ENCODE data around the gene FHOD3.

DNA sequence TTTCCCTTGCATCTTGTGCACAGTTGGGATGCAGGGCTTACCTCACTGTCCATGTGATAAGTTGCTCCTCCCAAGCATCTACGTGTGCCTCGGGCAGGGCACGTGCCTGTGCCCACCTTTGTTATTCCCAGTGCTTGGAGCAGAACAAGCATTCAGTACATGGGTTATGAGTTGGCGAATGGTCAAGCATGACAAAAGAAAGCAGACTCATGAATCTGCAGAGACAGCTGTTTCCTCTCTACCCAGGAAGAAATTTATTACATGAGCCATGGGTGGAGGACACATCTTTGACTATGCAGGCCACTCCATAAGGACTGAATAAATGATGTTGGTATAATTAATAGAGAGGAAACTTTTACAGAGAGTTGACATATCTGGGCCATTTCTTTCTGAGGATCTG lies 403.4 kb downstream of the FHOD3 start:
- TF ChIP-seq, protein P1, sequence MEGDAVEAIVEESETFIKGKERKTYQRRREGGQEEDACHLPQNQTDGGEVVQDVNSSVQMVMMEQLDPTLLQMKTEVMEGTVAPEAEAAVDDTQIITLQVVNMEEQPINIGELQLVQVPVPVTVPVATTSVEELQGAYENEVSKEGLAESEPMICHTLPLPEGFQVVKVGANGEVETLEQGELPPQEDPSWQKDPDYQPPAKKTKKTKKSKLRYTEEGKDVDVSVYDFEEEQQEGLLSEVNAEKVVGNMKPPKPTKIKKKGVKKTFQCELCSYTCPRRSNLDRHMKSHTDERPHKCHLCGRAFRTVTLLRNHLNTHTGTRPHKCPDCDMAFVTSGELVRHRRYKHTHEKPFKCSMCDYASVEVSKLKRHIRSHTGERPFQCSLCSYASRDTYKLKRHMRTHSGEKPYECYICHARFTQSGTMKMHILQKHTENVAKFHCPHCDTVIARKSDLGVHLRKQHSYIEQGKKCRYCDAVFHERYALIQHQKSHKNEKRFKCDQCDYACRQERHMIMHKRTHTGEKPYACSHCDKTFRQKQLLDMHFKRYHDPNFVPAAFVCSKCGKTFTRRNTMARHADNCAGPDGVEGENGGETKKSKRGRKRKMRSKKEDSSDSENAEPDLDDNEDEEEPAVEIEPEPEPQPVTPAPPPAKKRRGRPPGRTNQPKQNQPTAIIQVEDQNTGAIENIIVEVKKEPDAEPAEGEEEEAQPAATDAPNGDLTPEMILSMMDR (conservative IDR thresholded peaks at IDR 0.05; ENCODE audit: low read depth, low read length): no peak
- TF ChIP-seq POLR2A (IDR thresholded peaks at IDR 0.05; ENCODE audit: low read depth, low read length) (no peak), SMC3 (IDR thresholded peaks at IDR 0.05; ENCODE audit: low read depth, low read length) (no peak), CEBPB (IDR thresholded peaks at IDR 0.05; ENCODE audit: low read depth, low read length) (no peak)

Data from IMR-90 (cell line).